ENCODE results near the gene OR2T10.
"Not testable (repeated sequence)": the region's sequence is repeated elsewhere in the genome, so short reads cannot be mapped to it uniquely, and the experiment has no call there.

OR2T10 gene

DNA sequence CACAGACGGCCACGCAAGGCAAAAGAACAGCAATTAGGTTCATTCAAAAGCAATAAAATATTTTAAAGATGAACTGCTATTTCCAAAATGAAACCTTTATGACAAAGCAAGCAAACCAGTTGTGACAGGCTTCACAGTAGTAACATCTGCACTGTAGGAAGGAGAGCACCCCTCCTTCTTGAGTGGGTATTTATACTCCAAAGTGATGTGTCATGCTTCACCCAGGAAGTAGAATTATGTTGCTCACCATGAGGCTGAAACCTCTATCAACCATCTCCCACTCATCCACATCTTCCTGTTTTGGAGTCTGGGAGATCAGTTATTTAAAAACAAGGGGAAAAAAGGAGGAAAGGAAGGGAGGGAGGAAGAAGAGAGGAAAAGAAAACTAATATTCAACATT, 885 bp downstream of the OR2T10 start:
- DNase-seq (ENCODE audit: low spot score): no peak

DNA sequence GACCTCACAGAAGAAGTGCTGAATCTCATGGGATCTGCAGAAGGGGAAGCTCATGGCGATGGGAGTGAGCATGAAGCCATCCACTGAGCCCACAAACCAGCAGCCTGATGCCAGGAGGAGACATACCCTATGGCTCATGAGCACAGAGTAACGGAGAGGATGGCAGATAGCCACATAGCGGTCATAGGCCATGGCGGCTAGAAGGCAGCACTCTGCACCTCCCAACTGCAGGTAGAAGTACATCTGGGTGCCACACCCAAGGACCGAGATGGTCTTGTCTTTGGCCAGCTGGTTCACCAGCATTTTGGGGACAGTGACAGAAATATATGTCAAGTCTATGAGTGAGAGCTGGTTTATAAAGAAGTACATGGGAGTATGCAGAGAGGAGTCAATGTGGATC, 4.3 kb downstream of the OR2T10 start:
- DNase-seq (ENCODE audit: low spot score): no peak

- DNase-seq (ENCODE audit: low spot score): no peak
Measured at GRCh38 chr1:248592655-248593054, 4.8 kb downstream of the OR2T10 start.

- no peak for DNase-seq (ENCODE audit: low spot score)
Measured at GRCh38 chr1:248590055-248590454, 7.4 kb downstream of the OR2T10 start.

GRCh38 chr1:248589334-248589733, 8.2 kb downstream of the OR2T10 start:
- DNase-seq (ENCODE audit: low spot score): no peak

DNA sequence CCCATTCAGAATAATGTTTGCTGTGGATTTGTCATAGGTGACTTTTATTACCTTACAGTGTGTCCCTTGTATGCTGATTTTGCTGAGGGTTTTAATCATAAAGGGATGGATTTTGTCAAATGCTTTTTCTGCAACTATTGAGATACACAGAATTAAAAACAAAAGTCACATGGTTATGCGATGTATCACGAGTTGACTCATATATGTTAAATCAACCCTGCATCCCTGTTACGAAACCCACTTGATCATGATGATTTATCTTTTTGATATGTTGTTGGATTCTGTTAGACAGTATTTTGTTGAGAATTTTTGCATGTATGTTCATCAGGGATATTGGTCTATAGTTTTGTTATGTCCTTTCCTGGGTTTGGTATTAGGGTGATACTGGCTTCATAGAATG, 12.2 kb downstream of the OR2T10 start:
- no peak for DNase-seq (ENCODE audit: low spot score)

GRCh38 chr1:248576260-248576980, 21.1 kb downstream of the OR2T10 start:
- DNase-seq (ENCODE audit: low spot score): no peak

- DNase-seq (ENCODE audit: low spot score): not testable (repeated sequence)
Measured at GRCh38 chr1:248574657-248575056, 22.8 kb downstream of the OR2T10 start, which contains the start of gene OR2T34. Gene OR2T34, minus strand, starts transcription at chr1:248574757. Its CDS starts 0 bp downstream, at chr1:248574757.

DNA sequence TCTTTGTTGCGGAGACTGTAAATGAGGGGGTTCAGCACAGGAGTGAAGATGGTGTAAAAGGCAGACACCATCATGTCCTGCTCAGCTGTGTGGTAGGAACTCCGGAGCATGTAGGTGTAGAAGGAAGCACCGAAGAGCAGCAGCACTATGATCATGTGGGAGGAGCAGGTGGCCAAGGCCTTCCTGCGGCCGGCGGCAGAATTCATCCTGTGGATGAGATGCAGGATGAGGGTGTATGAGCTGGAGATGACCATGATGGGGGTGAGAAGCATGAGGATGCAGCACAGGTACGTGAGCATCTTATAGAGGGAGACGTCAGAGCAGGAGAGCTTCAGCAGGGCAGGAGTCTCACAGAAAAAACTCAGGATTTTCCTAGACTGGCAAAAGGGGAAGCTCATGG, 23.6 kb downstream of the OR2T10 start:
- DNase-seq (ENCODE audit: low spot score): not testable (repeated sequence)

- not testable (repeated sequence) for DNase-seq (ENCODE audit: low spot score)
Measured at GRCh38 chr1:248572049-248572448, 25.5 kb downstream of the OR2T10 start.

DNA sequence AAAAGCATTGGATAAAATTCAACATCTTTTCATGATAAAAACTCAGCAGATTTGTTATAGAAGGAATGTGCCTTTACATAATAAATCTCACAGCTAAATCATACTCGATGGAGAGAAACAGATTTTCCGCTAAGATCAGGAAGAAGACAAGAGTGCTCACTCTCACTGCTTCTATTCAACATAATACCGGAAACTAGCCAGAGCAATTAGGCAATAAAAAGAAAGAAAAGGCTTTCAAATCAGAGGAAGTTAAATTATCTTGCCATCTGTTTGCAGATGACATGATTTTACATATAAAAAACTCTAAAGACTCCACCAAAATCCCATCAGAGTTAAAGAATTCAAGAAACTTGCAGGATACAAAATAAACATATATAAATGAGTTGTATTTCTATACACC, 26.7 kb downstream of the OR2T10 start:
- not testable (repeated sequence) for DNase-seq (ENCODE audit: low spot score)

DNA sequence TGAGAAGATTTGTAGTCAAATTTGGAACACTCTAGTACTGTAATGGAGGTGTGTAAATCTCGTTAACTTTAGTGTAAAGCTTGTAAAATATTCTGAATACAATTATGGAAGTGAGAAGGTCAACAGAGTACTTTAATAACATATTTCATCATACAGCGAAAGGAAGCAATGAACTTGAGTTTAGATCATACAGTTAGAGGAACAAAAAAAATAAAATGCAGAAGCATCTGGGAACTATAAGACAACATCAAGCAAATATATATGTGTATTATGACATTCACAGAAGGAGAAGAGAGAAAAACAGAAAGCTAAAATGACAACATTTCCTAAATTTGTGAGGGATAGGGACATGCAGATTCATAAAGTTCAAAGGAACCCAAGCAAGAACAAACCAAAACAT, 28.5 kb downstream of the OR2T10 start:
- DNase-seq (ENCODE audit: low spot score): not testable (repeated sequence)

DNA sequence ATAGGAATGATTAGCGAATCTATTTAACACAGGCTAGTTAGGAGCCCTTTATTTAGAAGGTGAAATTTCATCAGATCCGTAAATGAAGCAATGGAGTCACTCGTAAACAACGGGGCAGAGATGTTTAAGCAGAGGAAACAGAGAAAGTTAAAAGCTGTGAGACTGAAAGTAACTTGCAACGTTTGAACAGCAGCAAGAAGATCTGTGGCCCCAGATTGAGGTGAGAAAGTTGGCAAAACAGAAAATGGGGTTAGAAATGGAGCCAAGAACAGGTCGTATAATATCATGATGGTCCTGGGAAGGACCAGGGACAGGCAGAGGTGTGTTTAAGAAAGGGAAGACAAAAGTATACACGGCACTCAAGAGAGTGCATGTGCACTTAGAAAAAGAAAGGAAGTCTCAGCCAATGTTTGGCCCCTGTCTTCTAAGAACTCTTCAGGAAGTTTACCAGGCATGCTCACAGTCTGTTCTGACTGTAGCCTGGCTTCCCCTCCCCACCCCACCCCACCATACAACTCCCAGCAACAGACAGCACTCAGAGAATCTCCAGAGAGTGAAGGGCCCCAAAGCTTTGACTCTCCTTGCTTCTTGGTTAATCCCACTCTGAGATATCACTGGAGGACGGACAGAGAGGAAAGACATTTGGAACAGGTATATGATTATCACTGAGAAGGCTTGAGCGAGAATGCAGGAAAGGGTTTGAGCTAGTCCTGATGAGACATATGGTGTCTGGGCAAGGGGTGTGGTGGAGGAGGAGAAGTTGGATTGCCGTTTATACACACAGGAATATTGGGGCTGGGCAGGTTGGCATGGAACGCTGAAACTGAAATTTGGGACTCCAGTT, 31.7 kb downstream of the OR2T10 start:
- DNase-seq (ENCODE audit: low spot score): not testable (repeated sequence)

DNA sequence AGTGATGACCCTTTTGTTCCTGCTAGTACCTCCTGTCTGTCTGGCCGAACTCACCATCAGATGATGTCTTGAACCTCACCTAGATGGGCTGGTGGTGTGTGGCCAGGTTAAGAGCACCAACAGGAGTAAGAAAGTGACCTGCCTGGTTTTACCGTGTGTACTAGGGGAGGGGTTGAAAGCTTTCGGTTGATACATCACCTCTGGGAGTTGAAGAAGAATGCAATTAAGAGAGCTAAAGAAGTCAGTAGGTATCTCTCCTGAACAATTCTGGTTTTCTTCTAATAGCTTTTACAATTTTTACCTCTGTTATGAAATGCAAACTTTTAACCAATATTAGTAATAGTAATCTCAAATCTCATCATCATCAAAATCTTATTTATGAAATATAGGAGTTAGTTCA, 34.8 kb downstream of the OR2T10 start, which contains the start of gene OR2T29:
Gene OR2T29 (minus strand): TSS at position 101 of the 400 bp plus-strand sequence. CDS start 3,281 bp downstream, outside the sequence.
- DNase-seq (ENCODE audit: low spot score): not testable (repeated sequence)

GRCh38 chr1:248551027-248551426, 46.5 kb downstream of the OR2T10 start:
- not testable (repeated sequence) for DNase-seq (ENCODE audit: low spot score)

DNA sequence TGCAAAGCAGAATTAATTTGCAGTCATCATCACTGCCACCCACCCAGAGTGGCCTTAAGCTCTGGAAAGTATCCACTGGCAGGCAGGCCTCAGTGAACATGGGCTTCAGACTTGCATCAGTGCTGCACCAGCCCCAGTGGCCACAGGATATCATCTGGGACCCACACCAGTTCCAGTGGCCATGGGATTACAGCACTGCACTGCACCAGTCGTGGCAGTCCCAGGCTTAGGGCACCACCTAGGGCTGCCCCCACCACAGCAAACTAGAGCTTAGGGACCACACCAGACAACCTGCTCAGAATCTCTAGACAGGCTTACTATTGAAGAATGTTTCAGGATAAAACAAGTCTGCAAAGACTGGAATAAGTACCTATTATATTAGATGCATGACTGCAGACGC, 50.1 kb downstream of the OR2T10 start:
- not testable (repeated sequence) for DNase-seq (ENCODE audit: low spot score)
